ENCODE data around the gene PAM.
"Not testable (repeated sequence)": the region's sequence is repeated elsewhere in the genome, so short reads cannot be mapped to it uniquely, and the experiment has no call there.

PAM gene

DNA sequence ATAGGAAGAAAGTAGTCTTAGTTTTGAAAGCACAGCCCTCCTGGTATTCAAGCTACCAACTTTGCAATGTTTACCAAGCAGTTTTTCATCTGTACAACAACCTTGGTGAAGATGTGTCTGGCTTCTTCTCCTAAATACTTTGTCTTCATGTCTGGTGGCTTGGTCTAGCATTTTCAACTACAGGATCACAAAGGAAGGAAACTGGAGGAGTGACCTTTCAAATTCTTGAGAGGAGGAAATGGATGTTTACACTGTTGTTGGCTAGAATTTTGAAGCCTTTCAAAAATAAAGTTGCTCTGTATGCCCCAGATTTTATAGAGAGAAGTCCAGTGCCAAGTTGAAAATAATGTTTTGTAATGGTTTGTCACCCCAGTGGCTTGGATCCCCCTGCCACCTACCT is 16.3 kb downstream of the PAM start:
- no peak for DNase-seq
- intact Hi-C loops (cut with DNase I): no loop called here

DNA sequence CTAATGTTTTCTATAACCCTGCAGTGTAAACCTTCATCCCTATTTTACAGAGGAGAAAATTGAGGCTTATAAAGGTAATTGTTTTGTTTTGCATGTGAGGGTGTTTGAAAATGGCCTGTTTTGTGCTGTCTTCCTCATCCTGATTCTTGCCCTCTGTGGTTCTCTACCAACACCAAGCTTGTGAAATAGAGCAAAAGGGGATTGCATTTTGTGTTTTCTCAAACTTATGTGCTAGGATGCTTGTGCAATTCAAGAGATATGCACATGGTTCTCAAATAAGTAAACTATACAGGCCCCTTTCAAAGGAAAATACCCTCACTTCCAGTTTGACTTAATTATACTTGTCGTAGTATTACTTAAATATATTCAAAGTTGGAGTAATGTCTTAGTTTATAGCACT is 17.2 kb downstream of the PAM start:
- DNase-seq: no peak
- intact Hi-C loops (cut with DNase I): no loop called here

DNA sequence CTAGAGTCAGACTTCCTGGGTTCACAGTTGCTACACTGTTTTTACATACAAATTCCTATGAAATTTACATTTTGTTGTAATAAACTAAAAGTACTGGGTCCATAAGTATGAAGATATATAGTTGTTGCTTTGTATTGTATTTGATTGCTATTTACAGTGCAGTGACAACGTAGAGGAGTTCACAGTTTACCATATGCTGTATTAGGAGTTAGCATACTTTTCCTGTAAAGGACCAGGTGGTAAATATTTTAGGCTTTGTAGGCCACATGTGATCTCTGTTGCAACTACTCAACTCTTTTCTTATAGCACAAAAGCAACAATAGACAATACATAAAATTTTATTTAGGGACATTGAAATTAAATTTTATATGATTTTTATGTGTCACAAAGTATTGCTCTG is 18.0 kb downstream of the PAM start:
- intact Hi-C loops (cut with DNase I): no loop called here
- DNase-seq: no peak

DNA sequence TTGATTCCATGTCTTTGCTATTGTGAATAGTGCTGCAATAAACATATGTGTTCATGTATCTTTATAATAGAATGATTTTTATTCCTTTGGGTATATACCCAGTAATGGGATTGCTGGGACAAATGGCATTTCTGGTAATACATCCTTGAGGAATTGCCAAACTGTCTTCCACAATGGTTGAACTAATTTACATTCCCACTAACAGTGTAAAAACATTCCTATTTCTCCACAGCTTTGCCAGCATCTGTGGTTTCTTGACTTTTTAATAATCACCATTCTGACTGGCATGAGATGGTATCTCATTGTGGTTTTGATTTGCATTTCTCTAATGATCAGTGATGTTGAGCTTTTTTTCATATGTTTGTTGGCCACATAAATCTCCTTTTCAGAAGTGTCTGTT is 20.7 kb downstream of the PAM start:
- intact Hi-C loops (cut with DNase I); DNase-seq: not testable (repeated sequence)

DNA sequence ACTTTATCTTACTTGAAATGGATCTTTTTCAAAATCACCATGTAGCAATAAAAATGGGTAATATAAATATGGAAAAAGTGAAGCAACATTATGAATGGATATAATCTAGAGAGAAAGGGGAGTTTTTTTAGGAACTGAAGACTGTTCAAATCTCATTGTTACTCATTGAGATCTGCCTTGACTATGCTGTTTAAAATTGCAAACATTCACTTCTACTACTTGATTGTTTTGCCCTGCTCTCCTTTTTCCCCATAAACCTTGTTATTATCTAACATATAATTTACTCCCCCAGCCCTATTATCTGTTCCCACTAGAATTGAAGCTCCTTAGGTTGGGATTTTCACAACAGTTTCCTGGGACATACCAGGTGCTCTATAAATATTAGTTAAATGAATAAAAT is 22.0 kb downstream of the PAM start:
- no peak for DNase-seq
- intact Hi-C loops (cut with DNase I): no loop called here

DNA sequence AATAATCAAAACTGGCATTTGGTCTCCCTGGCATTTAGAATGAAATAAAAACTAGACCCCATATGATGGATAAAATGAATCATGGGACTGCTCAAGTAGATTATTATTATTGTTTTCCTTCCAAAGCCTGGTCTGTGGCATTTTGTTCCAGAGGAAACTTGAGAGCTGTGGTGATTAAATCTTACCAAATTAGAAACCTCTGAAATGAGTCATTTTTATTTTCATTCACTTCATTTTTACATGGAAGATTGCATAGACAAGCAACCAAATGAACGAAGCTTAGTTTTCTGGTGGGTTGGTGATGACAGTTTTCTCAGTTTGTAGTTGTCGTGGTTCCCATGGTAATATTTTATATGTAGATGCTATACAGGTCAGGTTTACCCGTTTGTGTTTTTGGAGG is 23.4 kb downstream of the PAM start:
- no peak for DNase-seq
- intact Hi-C loops (cut with DNase I): no loop called here

DNA sequence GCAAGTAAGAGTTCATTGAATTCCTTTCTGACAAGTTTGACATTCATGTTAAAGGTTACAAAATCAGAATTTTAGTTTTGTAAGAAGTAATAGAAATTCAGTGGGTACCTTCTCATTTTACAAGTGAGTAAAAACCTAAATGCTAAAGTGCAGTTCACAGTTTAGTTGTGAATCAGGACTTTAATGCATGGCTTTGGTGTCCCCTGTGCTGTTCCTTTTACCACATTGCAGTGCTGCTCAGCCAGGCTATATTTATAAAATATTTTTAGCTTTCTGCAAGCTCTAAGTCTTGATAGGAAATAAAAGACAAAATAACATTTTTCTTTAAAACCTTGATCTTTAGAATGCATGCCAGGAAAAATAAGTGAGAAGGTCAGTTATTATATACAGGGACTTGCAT is 26.3 kb downstream of the PAM start:
- no peak for DNase-seq
- intact Hi-C loops (cut with DNase I): no loop called here

DNA sequence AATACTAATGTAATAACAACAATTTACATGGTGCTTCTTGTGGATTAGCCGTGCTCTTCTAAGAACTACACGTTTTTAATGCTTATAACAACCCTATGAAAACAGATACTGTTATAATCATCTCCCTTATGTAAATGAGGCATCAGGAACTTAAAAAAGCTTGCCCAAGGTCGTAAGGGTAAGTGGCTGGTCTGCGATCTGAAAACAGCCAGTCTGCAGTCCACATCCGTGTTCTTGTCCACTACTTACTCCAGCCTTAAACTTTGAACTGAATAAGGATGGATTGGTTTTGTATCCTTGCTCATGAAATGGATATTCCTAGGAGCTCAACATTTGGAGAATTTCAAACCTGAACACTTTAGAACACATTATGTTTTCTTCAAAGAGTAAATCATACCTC is 26.7 kb downstream of the PAM start:
- intact Hi-C loops (cut with DNase I): no loop called here
- DNase-seq: no peak

DNA sequence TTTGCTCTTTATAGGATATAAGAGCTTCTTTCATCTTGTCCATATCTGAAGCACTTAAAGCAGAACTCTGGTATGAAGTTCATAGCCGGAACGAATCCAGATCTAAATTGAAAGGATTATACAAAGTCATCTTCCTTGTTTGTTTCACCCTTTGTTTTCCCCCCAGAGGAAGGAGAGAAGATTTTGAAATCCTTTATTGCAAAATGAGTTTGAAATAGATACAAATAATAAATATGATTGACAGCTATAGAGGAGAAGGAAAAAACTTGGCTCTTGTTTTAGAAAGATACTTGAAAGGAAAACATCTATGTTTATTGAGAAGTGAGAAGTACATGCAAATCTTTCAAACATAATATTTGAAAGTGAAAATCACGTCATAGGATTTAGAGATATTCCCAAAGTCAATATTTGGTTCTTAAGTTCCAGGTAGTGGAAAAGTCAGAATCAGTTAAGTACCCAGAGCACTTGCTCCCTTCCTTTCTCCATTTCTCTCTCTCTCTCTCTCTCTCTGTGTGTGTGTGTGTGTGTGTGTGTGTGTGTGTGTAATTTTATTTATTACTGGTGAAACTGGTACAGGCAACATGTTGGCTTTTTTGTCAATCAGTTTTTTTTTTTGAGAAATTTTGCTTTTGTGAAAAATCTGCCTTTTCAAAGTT is 27.2 kb downstream of the PAM start:
- DNase-seq: no peak
- intact Hi-C loops (cut with DNase I): no loop called here

DNA sequence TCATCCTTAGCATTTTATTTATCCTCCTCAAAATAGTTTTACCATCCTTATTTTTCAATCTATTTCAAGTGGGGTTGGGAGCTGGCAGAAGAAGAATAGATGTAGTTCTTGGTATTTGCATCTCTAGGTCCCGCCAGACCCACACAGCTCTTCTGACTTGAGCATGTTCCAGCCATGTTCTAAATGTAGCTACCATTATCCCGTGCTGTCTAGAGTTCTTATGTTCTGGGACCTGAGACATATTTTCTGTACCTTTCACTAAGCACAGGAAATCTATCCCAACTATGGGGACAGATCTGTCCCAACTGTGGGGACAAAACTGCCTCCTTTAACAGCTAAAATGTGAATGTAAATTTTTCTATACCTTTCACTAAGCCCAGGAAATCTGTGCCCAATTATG is 32.0 kb downstream of the PAM start:
- intact Hi-C loops (cut with DNase I): no loop called here

DNA sequence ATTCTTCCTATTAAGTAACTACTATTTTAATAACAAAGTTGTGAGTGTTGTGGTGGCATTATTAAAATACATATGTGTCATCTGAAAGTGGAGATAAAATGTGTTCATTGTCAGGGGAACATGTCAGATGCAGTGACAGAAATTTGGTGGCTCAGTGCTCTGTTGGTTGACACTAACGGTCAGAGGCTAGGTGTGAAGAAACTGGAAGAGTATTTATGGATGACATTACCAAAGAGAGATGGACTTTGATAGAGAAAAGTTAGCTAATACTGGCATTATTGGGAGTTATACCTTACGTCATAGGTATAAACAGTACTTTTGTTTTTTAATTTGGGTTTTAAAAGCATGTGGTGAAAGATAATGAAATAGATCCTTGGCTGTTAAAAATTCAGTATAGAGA is 33.7 kb downstream of the PAM start:
- intact Hi-C loops (cut with DNase I): no loop called here
- DNase-seq: no peak

More for the DNA sequence above, 32.0 kb downstream of the PAM start:
- no peak for DNase-seq

DNA sequence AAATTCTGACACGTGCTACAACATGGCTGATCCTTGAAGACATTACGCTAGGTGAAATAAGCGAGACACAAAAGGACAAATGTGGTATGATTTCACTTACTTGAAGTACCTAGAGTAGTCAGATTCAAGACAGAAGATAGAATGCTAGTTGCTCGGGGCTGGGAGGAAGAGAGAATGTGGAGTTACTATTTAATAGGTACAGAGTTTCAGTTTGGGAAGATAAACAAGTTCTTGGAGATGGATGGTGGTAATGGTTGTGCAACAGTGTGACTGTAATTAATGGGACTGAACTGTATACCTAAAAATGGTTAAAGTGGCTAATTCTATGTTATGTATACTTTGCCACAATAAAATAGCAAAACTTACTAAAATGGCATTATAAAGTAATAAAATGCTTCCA is 34.4 kb downstream of the PAM start:
- DNase-seq: no peak
- intact Hi-C loops (cut with DNase I): no loop called here

DNA sequence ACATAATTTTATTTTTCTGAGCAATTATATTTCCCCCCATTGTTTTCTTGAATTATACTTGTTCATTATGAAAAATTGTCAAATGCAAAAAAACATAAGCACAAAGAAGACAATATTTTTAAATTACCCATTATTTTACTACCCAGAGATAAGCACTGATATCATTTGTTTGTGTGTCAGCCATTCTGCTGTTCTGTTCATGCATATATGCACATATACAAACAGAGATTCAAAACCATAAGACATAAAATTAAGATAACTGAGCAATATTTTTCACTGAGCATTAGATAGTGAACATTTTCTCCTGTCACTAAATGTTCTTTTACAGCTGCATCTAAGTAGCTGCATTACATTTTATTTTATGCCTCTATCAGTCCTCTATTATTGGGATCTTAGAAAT is 35.6 kb downstream of the PAM start:
- DNase-seq: no peak
- intact Hi-C loops (cut with DNase I): no loop called here

DNA sequence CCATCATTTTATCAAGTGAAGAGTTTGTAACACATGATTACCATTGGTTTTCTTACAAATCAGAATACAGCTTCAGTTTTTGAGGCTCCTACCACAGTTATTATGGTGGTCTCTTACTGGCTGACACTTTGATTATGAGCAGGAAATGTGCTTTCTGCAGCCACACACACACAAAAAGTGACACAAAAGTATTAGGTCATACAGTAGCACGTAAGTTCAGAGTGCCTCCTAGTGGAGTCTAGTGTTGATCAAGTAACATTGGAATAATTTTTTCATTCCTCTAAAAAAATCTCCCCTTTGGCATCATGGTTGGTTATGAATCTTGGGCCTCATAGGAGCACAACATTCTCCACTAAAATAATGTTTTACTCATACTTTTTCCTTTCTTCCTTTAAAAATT is 37.6 kb downstream of the PAM start:
- intact Hi-C loops (cut with DNase I): no loop called here

DNA sequence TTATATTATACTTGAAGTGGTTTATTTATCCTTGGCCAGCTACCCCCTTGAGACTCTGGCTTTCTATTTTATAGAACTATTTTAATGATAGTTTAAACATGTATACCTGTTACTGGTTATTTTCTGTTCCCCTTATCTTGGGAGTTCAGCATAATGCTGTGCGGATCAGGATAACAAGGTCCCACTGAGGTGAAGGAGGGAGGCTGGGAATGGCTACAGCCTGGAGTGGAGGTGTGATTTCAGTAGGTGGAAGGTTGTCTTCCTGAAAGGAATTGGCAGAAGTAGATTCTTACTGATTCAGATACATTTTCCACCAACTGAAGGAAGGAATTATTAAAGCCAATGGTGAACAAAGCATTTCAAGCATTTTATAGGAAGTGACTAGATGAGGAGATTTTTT is 38.9 kb downstream of the PAM start:
- no peak for DNase-seq

More for the DNA sequence above, 37.6 kb downstream of the PAM start:
- no peak for DNase-seq

DNA sequence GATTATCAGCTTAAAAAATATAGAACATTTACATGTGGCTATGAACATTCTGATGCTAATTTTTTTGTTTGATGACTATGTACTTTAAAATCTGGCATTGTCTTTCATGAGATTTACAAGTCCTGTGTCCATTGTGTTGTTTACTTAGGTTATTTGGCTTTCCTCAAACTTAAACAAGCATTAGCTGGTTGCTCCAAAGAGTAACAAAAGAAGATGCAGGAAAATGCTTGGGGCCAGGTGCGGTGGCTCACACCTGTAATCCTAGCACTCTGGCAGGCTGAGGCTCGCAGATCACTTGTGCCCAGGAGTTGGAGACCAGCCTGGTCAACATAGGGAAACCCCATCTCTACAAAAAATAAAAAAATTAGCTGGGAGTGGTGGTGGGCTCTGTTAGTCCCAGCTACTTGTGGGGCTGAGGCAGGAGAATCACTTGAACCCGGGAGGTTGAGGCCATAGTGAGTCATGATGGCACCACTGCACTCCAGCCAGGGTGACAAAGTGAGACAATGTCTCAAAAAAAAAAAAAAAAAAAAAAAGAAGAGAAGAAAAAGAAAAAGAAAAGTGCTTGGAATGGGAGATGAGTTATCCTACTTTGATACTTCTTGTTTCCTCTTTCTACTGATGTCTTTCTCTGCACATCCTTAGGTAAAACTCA is 39.7 kb downstream of the PAM start:
- intact Hi-C loops (cut with DNase I): no loop called here
- DNase-seq: no peak

More for the DNA sequence above, 38.9 kb downstream of the PAM start:
- intact Hi-C loops (cut with DNase I): no loop called here

DNA sequence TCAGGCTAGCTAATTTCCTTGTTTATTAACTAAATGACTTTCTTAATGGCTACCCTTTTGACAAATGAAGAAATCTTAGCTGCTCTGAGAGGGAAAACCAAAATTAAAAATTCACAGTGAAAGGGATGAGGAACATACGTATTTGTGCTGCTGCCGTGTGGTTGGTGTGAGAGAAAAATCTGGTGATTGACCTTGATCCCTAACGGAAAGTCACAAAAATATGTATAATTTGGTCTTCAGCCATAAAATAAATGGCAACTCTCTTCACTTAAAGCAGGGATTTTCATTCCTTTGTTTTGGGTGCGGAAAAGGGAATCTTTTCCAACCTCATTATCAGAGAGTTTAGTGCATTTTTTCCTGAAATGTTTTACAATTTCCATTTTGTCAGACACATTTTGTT is 40.4 kb downstream of the PAM start:
- no peak for DNase-seq
- intact Hi-C loops (cut with DNase I): no loop called here

DNA sequence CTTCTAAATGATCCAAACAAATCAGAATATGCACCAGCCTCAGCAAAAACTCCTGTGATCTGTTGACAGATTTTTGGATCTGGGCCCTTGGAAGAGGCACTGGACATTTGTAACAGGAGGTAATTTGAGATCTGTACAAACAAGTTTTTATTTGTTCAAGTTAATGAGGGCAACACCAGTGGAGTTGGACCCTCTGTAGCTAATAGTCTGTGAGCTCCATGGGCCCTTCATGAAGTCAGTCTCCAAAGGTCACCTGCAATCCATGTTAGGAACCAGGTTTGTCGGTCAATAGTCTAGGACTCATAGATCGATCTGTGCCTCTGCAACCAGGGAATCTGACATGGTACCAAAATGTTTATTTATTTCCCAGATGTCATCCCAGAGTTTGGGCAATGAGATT is 40.9 kb downstream of the PAM start:
- intact Hi-C loops (cut with DNase I): no loop called here
- DNase-seq: no peak

DNA sequence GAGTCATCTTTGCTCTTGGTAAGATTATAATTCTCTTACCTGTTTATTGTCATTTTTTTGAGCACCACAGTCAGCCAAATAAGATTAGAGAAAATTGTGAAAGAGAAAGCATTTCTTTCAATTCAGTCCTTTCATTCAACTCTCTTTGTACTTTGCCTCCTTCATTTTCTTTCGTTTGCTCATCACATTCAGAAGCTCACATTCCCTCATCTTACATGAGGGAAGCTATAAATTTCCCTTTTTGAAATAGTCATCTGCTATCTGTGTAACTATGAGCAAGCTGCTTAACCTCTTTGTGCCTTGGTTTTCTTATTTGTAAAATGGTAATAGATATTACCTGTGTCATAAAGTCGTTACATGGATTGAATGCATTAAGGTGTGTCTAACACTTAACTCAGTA is 41.4 kb downstream of the PAM start:
- no peak for DNase-seq
- intact Hi-C loops (cut with DNase I): no loop called here

DNA sequence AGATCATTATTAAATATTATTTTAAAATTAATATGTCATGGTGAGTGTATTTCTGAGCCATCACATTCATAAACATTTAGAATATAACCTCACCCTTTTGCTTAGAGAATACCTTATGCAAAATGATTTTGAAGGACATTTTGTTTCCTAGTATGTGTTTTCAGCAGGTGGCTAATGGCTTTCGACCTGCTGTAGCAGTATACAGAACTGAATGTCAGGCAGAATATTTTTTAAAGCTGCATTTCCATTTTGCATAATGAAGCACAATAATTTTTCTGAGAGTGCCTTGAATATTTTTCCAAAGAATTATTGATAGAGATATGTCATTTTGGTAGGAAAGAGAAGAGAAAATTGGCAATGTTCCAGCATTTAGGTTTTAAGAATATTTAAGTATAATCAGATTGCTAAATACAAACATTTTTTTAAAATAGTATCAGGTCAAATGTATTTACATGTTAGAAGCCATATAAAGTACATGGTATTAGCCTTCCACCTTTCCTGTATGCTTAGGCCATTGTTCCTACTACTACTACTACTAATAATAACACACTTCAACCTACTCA is 42.3 kb downstream of the PAM start:
- DNase-seq: no peak

DNA sequence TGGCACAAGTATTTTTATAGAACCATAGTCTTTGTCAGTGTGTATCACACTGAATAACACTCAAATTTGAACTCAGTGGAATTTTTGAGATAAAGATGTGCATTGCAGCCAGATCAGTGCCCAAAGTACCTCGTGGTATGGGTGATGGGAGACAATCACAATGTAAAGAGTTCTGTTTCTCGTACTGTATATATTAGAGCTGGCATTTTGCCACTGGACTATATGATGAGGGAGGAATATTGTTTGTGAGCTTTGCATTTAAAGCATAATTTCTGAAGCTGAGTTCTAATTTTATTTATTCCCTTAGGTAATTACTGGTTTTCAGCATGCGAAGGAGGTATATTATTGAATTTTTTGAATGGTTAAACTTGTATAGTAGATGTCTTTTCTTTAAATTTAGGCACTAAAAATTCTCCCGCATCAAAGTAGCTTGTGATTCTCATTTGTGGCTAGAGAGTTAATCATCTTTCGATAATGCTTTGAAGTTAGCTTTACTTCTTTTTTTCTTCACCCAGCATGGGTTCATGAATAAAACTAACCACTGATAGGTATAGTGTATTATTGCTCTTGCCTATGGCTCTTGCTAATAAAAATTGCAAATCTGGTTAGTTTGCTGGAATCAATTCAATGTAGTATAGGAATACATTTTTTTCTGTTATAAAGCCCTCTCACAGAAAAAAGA is 43.1 kb downstream of the PAM start:
- intact Hi-C loops (cut with DNase I): no loop called here
- no peak for DNase-seq

More for the DNA sequence above, 42.3 kb downstream of the PAM start:
- intact Hi-C loops (cut with DNase I): no loop called here

All from head of caudate nucleus (tissue), 42 donors.